ENCODE data around the gene LRRC27.
A peak's percentile ranks its signal among the peaks of the same experiment; 100 is the strongest.
"Not testable (repeated sequence)": the region's sequence is repeated elsewhere in the genome, so short reads cannot be mapped to it uniquely, and the experiment has no call there.

LRRC27 gene

DNA sequence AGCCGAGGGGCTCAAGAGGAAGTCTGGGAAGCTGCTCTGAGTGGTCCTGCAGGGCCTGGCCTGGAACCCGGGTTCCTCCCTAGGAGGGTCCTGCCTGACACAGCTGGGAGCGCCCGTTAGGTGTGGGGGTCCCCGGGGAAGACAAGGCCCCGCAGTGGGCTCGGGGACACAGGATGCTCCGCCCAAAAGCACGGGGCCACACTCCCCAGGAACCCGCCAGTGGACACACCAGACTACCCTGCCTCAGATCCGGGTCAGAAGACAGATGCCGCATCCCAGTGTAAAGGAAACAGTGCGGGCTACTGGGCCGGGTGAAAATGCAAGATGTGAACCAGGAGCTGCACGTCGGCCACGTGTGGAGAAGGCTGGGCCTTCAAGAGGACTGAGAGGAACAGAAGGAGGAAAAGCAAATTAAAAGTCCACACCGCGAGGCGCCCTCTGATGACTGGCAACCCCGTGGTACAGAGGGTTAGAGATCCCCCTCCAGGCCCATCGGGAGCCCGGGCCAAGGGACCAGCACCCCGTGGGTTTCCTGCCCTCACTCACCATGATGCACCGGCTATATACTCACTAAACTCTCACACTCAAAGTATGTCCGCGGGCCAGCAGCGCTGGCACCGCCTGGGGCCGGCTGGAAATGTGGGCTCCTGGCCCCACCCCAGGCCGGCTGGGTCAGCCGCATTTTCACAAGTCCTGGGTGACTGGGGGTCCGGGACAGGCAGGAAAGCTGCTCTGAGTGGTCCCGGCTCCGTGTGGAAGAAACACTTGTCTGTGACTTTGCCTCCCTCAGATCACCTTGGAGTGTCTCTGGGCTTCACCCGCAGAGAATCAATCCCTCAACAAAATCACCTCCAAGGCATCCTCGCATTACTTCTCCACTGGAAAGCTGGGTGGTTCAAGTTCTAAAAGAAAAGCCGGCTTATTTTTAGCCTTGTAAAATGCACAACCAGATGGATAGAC, 30.3 kb upstream of the LRRC27 start:
- no peak for DNase-seq

DNA sequence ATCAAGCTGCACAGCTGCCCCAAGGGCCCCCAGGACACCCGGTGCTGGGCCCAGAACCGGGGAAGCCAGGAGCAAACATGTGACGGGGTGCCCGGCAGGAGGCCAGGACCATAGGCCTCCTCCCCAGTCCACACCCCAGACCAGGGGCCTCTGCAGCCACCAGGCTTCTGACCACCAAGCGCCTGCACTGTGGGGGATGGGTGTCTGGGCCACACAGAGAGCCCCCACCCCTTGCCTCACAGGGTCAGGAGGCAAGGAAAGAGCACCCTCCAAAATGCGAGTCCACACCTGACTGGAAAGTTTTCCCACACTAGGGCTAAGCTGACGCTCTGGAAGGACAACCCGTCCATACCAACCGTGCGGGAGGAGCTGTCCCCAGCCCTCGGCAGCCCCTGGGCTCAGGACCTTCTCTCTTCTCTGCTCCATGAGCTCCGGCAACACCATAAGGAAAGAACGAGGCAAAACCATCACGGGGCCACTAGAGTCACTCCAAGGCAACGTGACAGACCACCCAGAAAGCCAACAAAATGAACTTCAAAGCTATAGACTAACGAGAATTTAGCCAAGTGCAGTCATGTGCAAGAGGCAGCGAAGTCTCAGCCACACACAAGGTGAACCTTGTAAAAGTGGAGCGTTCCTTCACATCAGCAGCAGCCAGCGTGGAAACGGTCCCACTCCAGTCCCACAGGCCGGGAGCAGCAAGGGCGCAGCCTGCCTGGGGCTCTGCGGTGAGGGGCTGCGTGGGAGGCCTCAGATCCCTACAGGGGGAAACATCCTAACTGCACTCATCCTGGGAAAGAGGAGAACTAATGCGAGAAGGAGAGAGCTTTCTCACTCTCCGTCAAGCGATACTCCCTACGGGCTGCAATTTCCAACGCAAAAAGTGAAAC, 29.3 kb upstream of the LRRC27 start:
- no peak for DNase-seq

DNA sequence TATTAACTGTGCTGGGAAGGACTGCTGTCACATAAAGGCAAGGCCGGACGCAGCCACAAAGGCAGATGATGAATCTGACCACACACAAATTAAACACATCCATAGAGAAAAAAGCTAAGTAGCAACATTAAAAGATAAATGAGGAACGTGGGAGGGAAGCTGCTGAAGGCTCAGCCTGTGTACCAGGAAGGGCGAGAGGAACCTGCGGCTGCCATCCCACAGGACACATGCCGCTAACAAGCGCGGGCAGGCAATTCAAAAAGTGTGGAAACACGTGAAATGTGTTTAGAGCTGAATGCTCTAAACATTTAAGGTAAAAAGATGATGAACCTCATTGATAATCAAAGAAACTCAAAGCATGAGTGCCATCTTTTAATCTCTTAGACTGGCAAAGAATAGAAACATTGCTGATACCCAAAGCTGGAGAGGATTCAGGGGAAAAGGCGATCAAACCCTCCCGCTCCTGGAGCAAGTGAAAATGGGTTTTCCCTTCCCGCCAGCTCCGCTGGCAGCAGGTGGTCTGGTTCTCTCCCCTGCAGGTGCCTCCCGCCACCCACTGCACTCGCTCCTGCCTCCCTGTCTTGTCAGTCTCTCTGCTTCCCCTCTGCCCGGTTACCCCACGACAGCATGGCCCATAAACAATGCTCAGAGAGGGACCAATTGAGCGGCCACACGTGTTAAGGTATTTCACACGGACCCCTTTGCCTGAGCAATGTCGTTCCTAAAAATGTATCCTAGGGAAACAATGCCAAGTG, 28.5 kb upstream of the LRRC27 start:
- DNase-seq = no peak

GRCh38 chr10:132304756-132305509, 27.1 kb upstream of the LRRC27 start:
- peak; percentile 32 for DNase-seq

GRCh38 chr10:132305654-132306342, 26.2 kb upstream of the LRRC27 start:
- DNase-seq = peak; percentile 49

GRCh38 chr10:132306343-132306685, 25.7 kb upstream of the LRRC27 start:
- DNase-seq = peak; percentile 41

GRCh38 chr10:132306864-132307751, 24.9 kb upstream of the LRRC27 start:
- peak; percentile 73 for DNase-seq

DNA sequence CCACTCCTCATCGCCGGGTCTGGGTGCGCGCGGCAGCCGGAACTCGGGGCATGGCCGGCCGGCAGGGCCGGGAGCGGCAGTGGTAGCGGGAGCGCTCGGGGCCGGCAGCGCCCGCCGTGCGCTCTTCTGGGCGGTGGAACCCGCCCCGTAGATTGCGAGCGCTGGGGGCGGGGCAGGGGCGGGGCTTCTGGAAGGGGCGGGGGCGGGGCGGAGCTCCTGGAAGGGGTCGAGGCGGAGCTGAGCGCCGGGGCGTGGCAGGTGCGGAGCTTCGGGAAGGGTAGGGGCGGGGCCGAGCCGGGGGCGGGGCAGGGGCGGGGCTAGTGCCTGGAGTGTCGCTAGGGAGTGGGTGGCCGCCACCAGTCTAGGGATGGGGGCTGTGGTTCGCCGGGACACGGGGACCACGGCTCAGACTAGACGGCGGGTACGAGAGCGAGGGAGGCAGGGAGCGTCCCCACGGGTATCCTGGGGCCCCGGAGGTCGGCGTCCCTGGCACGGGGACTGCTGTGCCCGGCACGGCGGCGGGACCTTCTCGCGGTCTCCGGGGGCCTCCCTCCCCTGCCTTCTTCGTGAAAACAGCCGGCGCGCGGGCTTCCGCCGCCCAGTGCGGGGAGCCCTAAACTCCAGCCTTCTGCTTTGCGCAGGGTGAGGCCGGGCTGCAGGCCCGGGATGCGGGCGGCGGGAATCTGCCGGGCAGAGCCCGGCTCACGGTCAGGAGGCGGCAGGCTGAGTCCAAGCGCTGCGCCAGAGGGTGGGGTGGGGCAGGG, 24.0 kb upstream of the LRRC27 start, which contains the start of gene STK32C:
Gene STK32C (minus strand): TSS at position 128 of the 764 bp plus-strand sequence. CDS start 117 bp downstream, at position 11.
- DNase-seq = peak; percentile 94

GRCh38 chr10:132308587-132309470, 23.2 kb upstream of the LRRC27 start:
- DNase-seq = peak; percentile 64

DNA sequence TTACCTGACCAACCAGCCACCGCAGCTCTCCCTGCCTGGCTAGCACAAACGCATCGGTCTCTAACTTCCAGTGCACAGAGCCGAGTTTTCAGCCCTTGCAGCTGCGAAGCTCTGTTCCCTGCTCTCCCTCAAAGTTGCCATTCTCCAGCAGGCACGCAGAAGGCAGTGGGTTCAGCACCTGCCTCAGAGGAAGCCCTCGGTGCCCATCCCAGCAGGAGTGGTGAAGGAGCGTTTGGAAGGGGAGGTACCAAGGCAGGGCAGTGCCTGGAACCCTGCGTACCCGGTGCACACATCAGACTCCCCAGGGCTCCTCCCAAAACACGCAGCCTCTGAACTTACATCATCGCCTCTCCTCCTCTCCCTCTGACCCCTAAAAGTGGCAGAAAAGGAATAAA, 22.5 kb upstream of the LRRC27 start:
- no peak for DNase-seq

DNA sequence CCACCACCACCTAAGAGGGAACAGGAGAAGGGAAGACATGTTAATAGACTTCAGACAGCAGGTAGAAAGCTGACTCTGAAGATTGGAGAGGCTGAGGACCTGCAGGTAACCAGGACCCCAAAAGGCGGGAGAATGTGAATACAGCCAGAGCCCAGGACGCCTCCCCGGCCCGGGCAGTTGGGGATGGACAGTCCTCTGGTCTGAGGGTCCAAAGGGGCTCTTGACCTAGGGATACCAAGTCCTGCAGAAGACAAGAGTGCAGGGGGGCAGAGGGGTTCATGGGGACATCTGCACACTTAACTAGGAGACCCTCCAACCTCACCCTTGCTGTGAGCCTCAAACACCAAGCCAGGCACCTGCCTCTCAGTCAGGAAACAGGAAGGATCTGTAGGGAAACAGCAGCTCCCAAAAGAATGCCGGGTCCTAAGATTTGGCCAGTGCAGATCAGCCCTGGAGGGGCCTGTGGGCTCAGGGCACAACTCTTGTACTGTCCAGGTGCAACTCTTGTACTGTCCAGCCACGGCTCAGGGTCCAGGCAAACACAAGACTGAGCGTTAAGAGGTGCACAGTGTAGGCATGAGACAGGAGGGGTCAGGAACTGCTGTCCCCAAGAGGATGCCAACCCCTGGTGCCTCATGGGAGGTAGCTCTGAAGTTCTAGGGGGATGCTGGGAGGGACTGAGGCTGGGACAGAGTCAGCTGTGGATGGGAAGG, 22.0 kb upstream of the LRRC27 start:
- DNase-seq = peak; percentile 49

DNA sequence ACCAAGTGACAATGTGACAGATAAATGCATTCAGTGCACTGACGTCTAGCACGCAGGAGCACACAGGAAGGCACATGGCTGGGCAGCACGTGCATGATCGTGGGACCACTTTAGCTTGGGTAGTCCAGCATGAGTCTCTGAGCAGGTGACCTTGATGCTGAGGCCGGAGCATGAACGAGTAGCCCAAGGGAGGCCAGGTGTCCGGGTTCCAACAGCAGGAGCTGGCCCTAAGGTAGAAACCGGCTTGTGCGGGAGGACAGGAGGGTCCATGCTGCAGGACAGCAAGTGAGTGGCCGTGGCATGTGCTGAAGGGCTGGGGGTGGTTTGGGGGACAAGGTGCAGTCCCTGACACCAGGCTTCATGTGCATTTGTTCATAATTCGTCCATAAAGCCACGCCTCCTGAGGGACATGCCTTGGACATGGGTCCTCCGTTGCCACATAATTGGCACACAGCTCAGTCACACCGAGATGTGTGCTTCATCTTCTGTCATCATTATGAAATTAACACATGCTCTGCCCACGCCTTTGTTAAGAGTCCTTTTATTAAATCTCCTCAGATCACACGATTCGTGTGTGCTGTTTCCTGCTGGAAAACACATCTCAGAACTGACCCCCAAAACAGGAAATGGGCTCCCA, 21.2 kb upstream of the LRRC27 start:
- no peak for DNase-seq

DNA sequence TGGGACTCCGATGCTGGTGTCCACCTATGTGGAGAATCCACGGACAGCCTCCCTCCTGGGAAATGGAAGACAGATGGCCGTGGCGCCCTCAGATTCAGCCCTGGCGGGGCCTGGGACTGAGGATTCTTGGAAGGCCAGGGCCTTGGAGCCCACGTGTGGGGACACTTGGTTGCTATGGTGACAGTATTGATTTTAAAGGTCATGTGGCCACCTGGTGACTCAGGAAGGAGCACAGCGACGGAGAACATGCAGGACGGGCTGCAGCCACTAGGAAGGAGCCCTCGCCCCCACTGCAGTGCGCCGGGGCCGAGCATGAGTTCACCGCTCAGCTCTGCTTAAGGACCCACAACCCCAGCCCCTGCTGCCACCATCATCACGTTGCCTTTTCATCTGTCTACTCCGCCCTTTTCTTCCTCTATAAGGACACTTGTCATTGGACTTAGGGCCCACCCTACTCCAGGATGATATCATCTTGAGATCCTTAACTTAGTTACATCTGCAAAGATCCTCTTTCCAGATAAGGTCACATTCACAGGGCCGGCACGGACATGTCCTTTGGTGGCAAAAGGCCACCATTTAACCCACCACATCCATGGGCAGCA, 20.6 kb upstream of the LRRC27 start:
- no peak for DNase-seq

DNA sequence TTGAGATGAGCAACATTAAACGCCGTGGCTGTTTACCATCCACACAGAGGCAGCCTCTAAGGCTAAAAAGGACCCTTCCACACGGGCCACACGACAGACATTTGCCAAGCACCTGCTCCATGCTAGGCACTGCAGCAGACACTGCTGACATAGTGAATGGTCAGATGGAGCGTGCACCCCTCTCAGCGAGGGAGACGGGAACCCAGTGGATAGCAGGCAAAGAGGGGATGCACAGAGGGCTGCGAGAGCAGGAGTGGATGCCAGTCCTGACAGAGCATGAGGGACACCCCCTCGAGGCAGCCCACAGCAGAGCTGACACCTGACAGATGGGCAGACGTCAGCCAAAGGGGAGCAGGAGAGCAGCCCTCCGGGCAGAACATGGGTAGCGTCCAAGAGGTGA, 18.7 kb upstream of the LRRC27 start:
- DNase-seq = no peak

DNA sequence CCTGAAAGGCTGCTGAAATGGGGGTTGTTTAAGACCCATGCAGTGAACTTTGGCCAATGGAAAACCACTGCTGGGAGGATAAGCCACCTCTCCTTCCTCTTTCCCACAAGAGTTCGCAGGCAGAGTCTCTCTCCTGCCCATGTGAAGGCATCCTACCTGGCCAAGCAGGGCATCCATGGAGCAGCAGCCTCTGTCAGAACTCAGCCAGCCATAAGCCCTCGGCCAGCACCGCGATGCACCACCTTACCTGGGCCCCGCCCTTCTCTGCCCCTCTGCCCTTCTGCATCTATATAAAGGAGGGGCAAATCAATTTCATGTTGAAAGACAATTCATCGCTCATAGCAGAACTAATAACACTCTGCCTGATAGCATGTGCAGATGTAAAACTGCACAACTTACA, 18.1 kb upstream of the LRRC27 start:
- DNase-seq = no peak

- DNase-seq = no peak
Observed at GRCh38 chr10:132314336-132314735, 17.7 kb upstream of the LRRC27 start.

DNA sequence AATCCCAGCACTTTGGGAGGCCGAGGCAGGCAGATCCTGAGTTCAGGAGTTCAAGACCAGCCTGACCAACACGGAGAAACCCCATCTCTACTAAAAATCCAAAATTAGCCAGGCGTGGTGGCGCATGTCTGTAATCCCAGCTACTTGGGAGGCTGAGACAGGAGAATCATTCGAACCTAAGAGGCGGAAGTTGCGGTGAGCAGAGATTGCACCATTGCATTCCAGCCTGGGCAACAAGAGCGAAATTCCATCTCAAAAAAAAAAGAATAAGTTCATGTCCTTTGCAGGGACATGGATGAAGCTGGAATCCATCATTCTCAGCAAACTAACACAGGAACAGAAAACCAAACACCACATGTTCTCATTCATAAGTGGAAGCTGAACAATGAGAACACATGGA, 17.1 kb upstream of the LRRC27 start:
- DNase-seq = not testable (repeated sequence)

All from activated CD8-positive, alpha-beta memory T cell treated with anti-CD3 and anti-CD28 coated beads, Interleukin-2, amount 50 U/mL, for 48 hours (primary cell).